Natural killer cell (primary cell): ENCODE measurements around the gene CALN1. TPM values are rescaled to one million over a fixed set of nuclear protein-coding genes. Genes with fewer than 3 reads are reported as not detected.

Experiments
- ATAC-seq, 3 donors: fragments of 150-1000 bp in 2 of 3; fragments of 200-7000 bp in 1 of 3; cut with Tn5 transposase; 1 replicate in 1 of 3; 2 replicates in 2 of 3; pipeline ENCODE4 v1.10.0; 2021; ENCODE audit warnings: mild to moderate bottlenecking in 2 of 3, moderate library complexity in 2 of 3
- DNase-seq, 2 donors: peaks; one replicate each; pipeline versions ENCODE4 v3.0.0 to v3.0.0-alpha.2; 2013 to 2021; ENCODE audit warnings: mixed read lengths in 1 of 2
- H3K27ac ChIP-seq: one replicate; pipeline ENCODE4 v1.5.1; 2013; ENCODE audit warnings: mild to moderate bottlenecking, low read length
- H3K27me3 ChIP-seq: one replicate; pipeline ENCODE4 v1.6.1; 2013; ENCODE audit warnings: low read length; ENCODE audit not compliant: control insufficient read depth, insufficient read depth
- H3K36me3 ChIP-seq: one replicate; pipeline ENCODE4 v1.6.1; 2013; ENCODE audit warnings: low read length; ENCODE audit not compliant: control insufficient read depth, insufficient read depth
- H3K4me1 ChIP-seq: one replicate; pipeline ENCODE4 v1.6.1; 2013; ENCODE audit warnings: low read length; ENCODE audit not compliant: control insufficient read depth, insufficient read depth
- H3K4me3 ChIP-seq: one replicate; pipeline ENCODE4 v1.5.1; 2013; ENCODE audit warnings: low read length
- H3K9me3 ChIP-seq: one replicate; pipeline ENCODE4 v1.6.1; 2013; ENCODE audit warnings: low read length; ENCODE audit not compliant: control insufficient read depth, insufficient read depth
- H3K27ac Mint-ChIP-seq, 2 donors: one replicate each; pipeline ENCODE4 v1.8.0; 2022; ENCODE audit warnings: mild to moderate bottlenecking in 2 of 2, mixed read lengths in 2 of 2, moderate library complexity in 1 of 2
- H3K27me3 Mint-ChIP-seq, 2 donors: one replicate each; pipeline ENCODE4 v1.8.0; 2022; ENCODE audit warnings: low read depth in 2 of 2, mixed read lengths in 2 of 2
- H3K36me3 Mint-ChIP-seq: one replicate; pipeline ENCODE4 v1.8.0; 2022; ENCODE audit warnings: mixed read lengths
- H3K4me1 Mint-ChIP-seq, 2 donors: one replicate each; pipeline ENCODE4 v1.8.0; 2022; ENCODE audit warnings: mixed read lengths in 2 of 2
- H3K4me3 Mint-ChIP-seq: one replicate; pipeline ENCODE4 v1.8.0; 2022; ENCODE audit warnings: mild to moderate bottlenecking, moderate library complexity, mixed read lengths
- H3K9me3 Mint-ChIP-seq, 2 donors: one replicate each; pipeline ENCODE4 v1.8.0; 2022; ENCODE audit warnings: mixed read lengths in 2 of 2
- CTCF ChIP-seq: fragments of 200-600 bp; IDR thresholded peaks from one replicate; pipeline ENCODE4 v1.8.0; 2022; ENCODE audit warnings: antibody characterized with exemption
- WGBS: methylation state at CpG from one replicate; pipeline ENCODE4 v1.1.7; 2013; ENCODE audit warnings: missing lambda C conversion rate; ENCODE audit not compliant: insufficient coverage; 5-methylcytosine and 5-hydroxymethylcytosine counted together
- intact Hi-C: fragments of 100-400 bp; cut with micrococcal nuclease; formaldehyde crosslinking; loops from one replicate; pipeline ENCODE4 v1.14.2; 2022
- total RNA-seq, 4 donors: library from RNA; stranded (reverse); fragments of 120-200 nt in 1 of 4; gene quantifications; one replicate each; pipeline versions ENCODE4 v1.2.3 to v1.2.4, GENCODE V29; 2013 to 2022

CALN1 gene
- total RNA-seq, 3 donors from 2014 or later (not counting 1 experiment from before 2014, with no cell fraction given), result 0.18 TPM; not detected in 2

GRCh38 chr7:72030994-72031667 is 381.0 kb downstream of the CALN1 start:
- WGBS, result 96% methylated on average over 4 of the region's 4 CpGs
- TF ChIP-seq CTCF, result no peak

GRCh38 chr7:72028267-72028666 is 383.9 kb downstream of the CALN1 start:
- Histone ChIP-seq H3K4me1 (no peaks in the 10 kb centered on the region), H3K36me3 (no peaks in the 10 kb centered on the region), H3K9me3 (no peaks in the 10 kb centered on the region), H3K4me3 (no peak overlapping the region), H3K27ac (no peak overlapping the region), H3K27me3 (no peaks in the 10 kb centered on the region)
- Mint-ChIP-seq H3K4me3 (no peak overlapping the region), H3K36me3 (no peaks in the 10 kb centered on the region), H3K4me1 (no peaks in the 10 kb centered on the region), H3K9me3 (peaks cover 0 to 3% of the 10 kb centered on the region in 2 donors), H3K27ac (no peak overlapping the region), H3K27me3 (no peaks in the 10 kb centered on the region)
- WGBS, result 89% methylated on average over 6 of the region's 6 CpGs
- intact Hi-C loops, result no loop called here
- no peak for TF ChIP-seq CTCF
- ATAC-seq (no peak), DNase-seq (no peak)

More at GRCh38 chr7:72030994-72031667, 381.0 kb downstream of the CALN1 start:
- no peaks in the 10 kb centered on the region for H3K36me3 ChIP-seq
- no peak overlapping the region for H3K4me3 Mint-ChIP-seq
- H3K9me3 Mint-ChIP-seq, result no peaks in the 10 kb centered on the region
- H3K27ac ChIP-seq, result no peak overlapping the region
- no peaks in the 10 kb centered on the region for H3K4me1 ChIP-seq
- H3K9me3 ChIP-seq, result no peaks in the 10 kb centered on the region
- no peaks in the 10 kb centered on the region for H3K27me3 Mint-ChIP-seq
- H3K27me3 ChIP-seq, result no peaks in the 10 kb centered on the region
- ATAC-seq, result no peak
- H3K4me3 ChIP-seq, result no peak overlapping the region
- H3K36me3 Mint-ChIP-seq, result no peaks in the 10 kb centered on the region
- intact Hi-C loops, result no loop called here
- DNase-seq, result no peak
- no peaks in the 10 kb centered on the region for H3K4me1 Mint-ChIP-seq
- H3K27ac Mint-ChIP-seq, result no peak overlapping the region

- TF ChIP-seq CTCF, result no peak
- H3K9me3 ChIP-seq, result no peaks in the 10 kb centered on the region
- DNase-seq (no peak), ATAC-seq (no peak)
- Mint-ChIP-seq H3K4me1 (no peaks in the 10 kb centered on the region), H3K27ac (no peak overlapping the region), H3K36me3 (no peaks in the 10 kb centered on the region), H3K27me3 (no peaks in the 10 kb centered on the region), H3K4me3 (no peak overlapping the region), H3K9me3 (peaks cover 6 to 8% of the 10 kb centered on the region in 2 donors)
- H3K27me3 ChIP-seq, result no peaks in the 10 kb centered on the region
- H3K27ac ChIP-seq, result no peak overlapping the region
- intact Hi-C loops, result no loop called here
- WGBS, result 85% methylated on average over 3 of the region's 3 CpGs
- H3K4me1 ChIP-seq, result no peaks in the 10 kb centered on the region
- H3K4me3 ChIP-seq, result no peak overlapping the region
- no peaks in the 10 kb centered on the region for H3K36me3 ChIP-seq
These were observed 386.7 kb downstream of the CALN1 start for GRCh38 chr7:72025381-72025960.
